HG03095 (cell line): ENCODE data around the gene ANKDD1A.

Experiments
- ATAC-seq: cut with Tn5 transposase; IDR thresholded peaks from one replicate; pipeline ENCODE4 v1.9.1; 2021; ENCODE audit warnings: moderate library complexity; ENCODE audit not compliant: unreplicated experiment

The ANKDD1A gene

GRCh38 chr15:64911311-64912186 is at the start of gene ANKDD1A:
ANKDD1A (plus strand) TSS chr15:64911902; CDS start chr15:64911931, 29 bp downstream.
- peak; percentile 52 for ATAC-seq

DNA sequence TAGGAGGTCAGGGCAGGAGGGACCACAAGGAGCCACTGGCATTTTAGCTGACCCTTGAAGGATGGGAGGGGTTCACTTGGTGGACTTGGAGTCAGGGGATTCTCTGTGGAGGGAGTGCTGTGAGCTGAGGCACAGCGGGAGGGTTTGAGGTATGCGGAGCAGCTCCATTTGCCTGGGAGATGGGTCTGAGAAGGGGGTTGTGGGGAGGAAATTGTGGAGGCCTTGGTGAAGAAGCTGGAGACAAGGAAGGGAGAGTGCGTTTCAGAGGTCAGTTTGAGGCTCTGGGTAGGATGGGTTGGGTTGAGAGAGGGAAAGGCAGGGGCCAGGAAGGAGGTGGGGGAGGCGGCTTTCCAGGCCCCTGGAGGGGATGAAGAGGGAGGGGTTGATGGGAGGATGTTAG is 49.7 kb upstream of the ANKDD1A start:
- no peak for ATAC-seq

DNA sequence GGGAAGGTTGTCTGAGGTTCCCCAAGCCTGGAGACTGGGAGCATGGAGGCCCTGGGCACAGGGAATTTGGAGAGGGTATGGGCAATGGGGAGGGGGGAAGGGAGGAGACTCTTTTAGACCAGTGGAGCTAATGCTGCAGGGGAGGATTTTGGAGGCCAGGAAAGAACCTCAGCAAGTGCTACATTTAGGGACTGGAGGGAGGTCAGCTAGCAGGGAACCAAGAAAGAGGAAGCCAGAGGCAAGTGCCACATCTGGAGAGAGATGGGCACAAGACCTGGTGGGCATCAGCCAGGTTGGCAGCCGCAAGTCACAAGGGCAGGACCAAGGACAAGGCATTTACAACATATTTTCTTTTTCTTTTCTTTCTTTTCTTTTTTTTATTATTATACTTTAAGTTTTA is 49.3 kb upstream of the ANKDD1A start:
- no peak for ATAC-seq

- no peak for ATAC-seq
Measured at GRCh38 chr15:64864068-64864467, 47.6 kb upstream of the ANKDD1A start.

- peak; percentile 55 for ATAC-seq
Measured at GRCh38 chr15:64865126-64865997, 46.3 kb upstream of the ANKDD1A start.

GRCh38 chr15:64865998-64866520 is 45.6 kb upstream of the ANKDD1A start:
- ATAC-seq: no peak

GRCh38 chr15:64869501-64869900 is 42.2 kb upstream of the ANKDD1A start:
- ATAC-seq: no peak

- ATAC-seq: no peak
Measured at GRCh38 chr15:64870353-64870752, 41.3 kb upstream of the ANKDD1A start.

- ATAC-seq: no peak
Measured at GRCh38 chr15:64875641-64876223, 36.0 kb upstream of the ANKDD1A start.

- ATAC-seq: no peak
Measured at GRCh38 chr15:64877435-64877834, 34.3 kb upstream of the ANKDD1A start.

DNA sequence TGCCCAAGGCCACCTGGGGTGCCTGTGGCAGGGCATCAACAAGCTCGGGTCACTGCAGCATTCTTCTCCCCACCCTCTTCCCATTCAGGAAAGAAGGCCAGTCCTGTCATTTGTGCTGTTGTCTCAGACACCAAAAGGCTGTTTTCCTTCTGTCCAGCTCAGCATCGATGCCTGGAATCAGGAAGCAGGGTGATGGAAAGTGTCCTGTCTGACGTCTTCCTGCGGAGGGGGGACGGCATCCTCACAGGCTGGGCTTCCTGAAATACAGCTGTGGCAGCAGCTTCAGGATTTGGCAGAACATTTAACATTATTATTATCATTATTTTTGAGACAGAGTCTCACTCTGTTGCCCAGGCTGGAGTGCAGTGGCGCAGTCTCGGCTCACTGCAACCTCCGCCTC is 33.0 kb upstream of the ANKDD1A start:
- ATAC-seq: no peak

GRCh38 chr15:64883100-64883581 is 28.6 kb upstream of the ANKDD1A start:
- peak; percentile 41 for ATAC-seq

DNA sequence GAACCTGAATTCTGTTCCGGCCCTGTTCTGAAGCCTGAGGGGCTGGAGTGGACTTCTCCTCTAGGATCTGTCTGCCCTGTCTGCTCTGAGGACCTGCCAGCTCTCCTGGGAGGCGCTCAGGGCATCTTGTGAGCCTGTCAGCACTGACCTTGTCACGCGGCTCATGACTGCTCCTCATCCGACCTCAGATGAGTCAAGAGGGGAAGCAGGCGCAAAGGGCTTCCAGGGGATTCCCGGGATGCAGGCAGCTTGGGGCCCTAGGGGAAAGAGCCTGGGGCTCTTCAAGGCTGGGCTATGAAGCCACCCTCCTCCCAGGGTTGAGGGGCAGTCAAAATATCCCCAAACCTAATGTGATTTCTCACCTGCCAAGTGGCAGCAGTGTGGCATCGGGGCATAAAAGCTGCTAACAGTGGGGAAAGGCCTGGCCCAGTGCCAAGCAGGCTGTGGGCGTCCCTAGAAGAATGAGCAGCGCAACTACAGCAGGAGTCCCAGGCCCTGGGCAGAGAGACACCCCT is 27.6 kb upstream of the ANKDD1A start:
- ATAC-seq: no peak

- no peak for ATAC-seq
Measured at GRCh38 chr15:64884679-64885078, 27.0 kb upstream of the ANKDD1A start.

DNA sequence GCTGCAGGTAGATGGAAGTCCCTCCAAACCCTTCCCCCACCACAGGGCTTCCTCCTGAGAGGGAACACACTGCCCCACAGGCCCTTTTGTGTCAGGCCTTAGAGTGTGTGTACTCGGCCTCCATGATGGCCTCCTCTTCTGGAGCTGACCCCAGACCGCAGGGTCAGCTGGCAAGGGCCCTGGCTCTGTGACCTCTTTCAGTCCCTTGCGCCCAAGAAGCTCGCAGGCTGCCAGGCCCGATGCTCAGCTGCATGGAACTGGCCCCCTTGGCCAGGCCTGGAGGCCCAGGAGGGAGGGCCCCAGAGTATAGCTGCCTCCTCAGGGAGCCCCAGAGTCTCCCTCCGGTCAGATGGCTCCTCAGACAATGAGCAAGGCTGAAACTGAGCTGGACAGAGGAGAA is 23.4 kb upstream of the ANKDD1A start:
- ATAC-seq: no peak

- no peak for ATAC-seq
Measured at GRCh38 chr15:64891561-64891960, 20.1 kb upstream of the ANKDD1A start.

- no peak for ATAC-seq
Measured at GRCh38 chr15:64892847-64893403, 18.8 kb upstream of the ANKDD1A start.

GRCh38 chr15:64893481-64894394 is 18.0 kb upstream of the ANKDD1A start:
- ATAC-seq: peak; percentile 57

- ATAC-seq: peak; percentile 26
Measured at GRCh38 chr15:64894395-64895056, 17.2 kb upstream of the ANKDD1A start.
